Right cardiac atrium (tissue), 5 donors: ENCODE measurements around the gene AGPAT3. TPM values are rescaled to one million over a fixed set of nuclear protein-coding genes. Genes with fewer than 3 reads are reported as not detected.

ENCODE experiments used
- ATAC-seq, 2 donors: fragments of 200-7000 bp; cut with Tn5 transposase; one replicate each; pipeline versions ENCODE4 v1.8.0 to v1.9.1; 2020; ENCODE audit warnings: moderate library complexity in 2 of 2, mild to moderate bottlenecking in 1 of 2
- DNase-seq, 3 donors: peaks; one replicate each; pipeline ENCODE4 v3.0.0-alpha.2; 2020
- H3K27ac ChIP-seq: one replicate; pipeline ENCODE4 v1.5.1; 2013; ENCODE audit warnings: mild to moderate bottlenecking, low read length, control low read depth, moderate library complexity
- H3K27me3 ChIP-seq: one replicate; pipeline ENCODE4 v1.6.1; 2013; ENCODE audit not compliant: control insufficient read depth, insufficient read depth
- H3K4me1 ChIP-seq: one replicate; pipeline ENCODE4 v1.6.1; 2013; ENCODE audit warnings: low read length; ENCODE audit not compliant: control insufficient read depth, insufficient read depth
- H3K4me3 ChIP-seq: one replicate; pipeline ENCODE4 v1.5.1; 2013; ENCODE audit warnings: low read length, control low read depth
- H3K9me3 ChIP-seq: one replicate; pipeline ENCODE4 v1.6.1; 2013; ENCODE audit warnings: low read length; ENCODE audit not compliant: control insufficient read depth
- WGBS: extraction: QIAGEN DNeasy Blood & Tissue Kit; methylation state at CpG from one replicate; pipeline ENCODE4 v1.1.7; 2013; 5-methylcytosine and 5-hydroxymethylcytosine counted together
- intact Hi-C, 4 donors: fragments of 100-400 bp; cut with DNase I; formaldehyde crosslinking; loops; one replicate each; pipeline versions ENCODE4 v1.11.0 to v1.14.0; 2022 to 2023
- polyA plus RNA-seq: library from polyadenylated mRNA; stranded (reverse); fragments of 200-250 nt; gene quantifications from one replicate; pipeline ENCODE4 v1.2.3, GENCODE V29; 2013
- total RNA-seq, 4 donors: library from RNA; stranded (reverse); fragmentation: NEBNext Ultra II Directional; extraction: Animal tissue kit (Norgen Biotek cat#: 25700); gene quantifications; one replicate each; pipeline ENCODE4 v1.2.1, GENCODE V29; 2021
- donor health status: healthy with polysubstance abuse.
- donor health status: DM: no; HTN: yes; CAD: no.
- donor health status: DM: no; HTN: no; CAD: no.
- donor health status: DM: no; HTN: yes; CAD: no; lungs with severe emphysema.
- donor health status: DM: yes; HTN: yes; CAD: no.

The AGPAT3 gene
- total and polyA plus RNA-seq, 5 donors = 32.0 to 71.1 (median 58.6) TPM

- H3K9me3 ChIP-seq = no peaks in the 10 kb centered on the region
- no peaks in the 10 kb centered on the region for H3K27me3 ChIP-seq
- 88% methylated on average over 19 of the region's 19 CpGs for WGBS
- intact Hi-C loops = no loop called here
- H3K4me1 ChIP-seq = no peaks in the 10 kb centered on the region
- no peak overlapping the region for H3K4me3 ChIP-seq
- ATAC-seq (no peak), DNase-seq (no peak)
- H3K27ac ChIP-seq = no peak overlapping the region
Measured at GRCh38 chr21:43909741-43910400, 44.8 kb downstream of the AGPAT3 start.

DNA sequence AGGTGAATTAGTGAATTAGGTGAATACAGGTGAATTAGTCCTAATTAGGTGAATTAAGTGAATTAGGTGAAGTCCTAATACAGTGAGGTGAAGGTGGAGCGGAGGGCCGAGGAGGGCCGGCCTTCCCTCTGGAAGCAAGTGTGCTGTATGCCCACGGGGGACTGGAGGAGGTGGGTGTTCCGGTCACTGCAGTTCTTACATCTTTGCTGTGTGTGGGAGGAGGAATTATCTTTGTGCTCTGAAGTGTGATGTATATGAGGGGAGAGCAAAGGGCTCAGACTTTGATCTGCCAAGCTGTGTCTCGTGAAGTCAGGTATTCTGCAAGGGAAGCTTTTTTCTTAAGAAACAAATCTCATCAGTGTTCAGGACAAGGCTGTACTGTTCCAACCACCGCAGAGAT, 45.4 kb downstream of the AGPAT3 start:
- H3K9me3 ChIP-seq = no peaks in the 10 kb centered on the region
- ATAC-seq (no peak), DNase-seq (no peak)
- WGBS = 81% methylated on average over 7 of the region's 7 CpGs
- intact Hi-C loops = no loop called here
- H3K4me1 ChIP-seq = no peaks in the 10 kb centered on the region
- H3K27me3 ChIP-seq = no peaks in the 10 kb centered on the region
- H3K4me3 ChIP-seq = no peak overlapping the region
- no peak overlapping the region for H3K27ac ChIP-seq

DNA sequence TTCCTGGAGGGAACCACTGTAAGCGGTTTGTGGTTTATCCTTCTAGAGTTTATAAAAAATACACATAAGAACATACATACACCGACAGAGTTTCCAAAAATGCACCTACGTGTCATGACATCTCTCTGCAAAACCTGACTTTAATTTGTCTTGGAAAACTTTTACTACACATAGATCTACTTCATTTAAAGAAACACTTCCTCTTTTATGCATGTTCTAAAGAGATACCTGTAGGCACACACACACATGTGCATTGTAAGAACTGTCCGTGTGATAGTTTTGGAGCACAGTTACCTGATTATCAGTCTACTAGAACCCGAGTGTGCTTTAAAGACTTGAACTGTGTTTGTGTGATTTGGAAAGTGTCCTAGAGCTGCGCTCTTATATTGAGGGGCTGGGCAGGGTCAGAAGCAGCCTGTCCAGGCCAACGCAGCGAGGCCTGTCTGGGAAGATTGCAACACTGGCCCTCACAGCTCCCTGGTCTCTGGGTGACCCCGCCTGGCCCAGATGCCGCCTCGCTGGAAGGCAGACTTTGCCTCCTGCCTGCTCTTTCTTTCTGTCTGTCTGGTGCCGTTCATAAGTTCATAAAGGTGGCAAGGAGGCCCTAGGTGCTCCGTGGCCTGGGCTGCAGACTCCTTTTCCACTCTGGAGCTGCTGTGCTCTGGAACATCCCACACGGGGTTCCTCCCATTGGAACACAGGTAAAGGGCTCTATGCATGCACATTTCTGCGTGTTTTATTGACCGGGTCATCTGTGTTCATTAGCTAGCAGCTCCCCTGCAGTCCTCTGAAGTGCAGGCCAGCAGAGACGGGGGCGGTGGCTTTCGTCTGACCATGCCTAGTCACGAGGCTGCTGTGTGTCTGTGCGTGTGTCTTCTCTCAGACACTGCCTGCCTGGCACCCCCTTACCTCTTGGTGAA, 46.3 kb downstream of the AGPAT3 start:
- ATAC-seq = peak; percentile 47 to 61
- H3K4me3 ChIP-seq = no peak overlapping the region
- DNase-seq = peak; percentile 48 to 64 (median 63)
- no peaks in the 10 kb centered on the region for H3K4me1 ChIP-seq
- 70% methylated on average over 21 of the region's 21 CpGs for WGBS
- peak overlapping the region; percentile 8 for H3K27ac ChIP-seq
- intact Hi-C loops = no loop called here
- no peaks in the 10 kb centered on the region for H3K9me3 ChIP-seq
- H3K27me3 ChIP-seq = no peaks in the 10 kb centered on the region

DNA sequence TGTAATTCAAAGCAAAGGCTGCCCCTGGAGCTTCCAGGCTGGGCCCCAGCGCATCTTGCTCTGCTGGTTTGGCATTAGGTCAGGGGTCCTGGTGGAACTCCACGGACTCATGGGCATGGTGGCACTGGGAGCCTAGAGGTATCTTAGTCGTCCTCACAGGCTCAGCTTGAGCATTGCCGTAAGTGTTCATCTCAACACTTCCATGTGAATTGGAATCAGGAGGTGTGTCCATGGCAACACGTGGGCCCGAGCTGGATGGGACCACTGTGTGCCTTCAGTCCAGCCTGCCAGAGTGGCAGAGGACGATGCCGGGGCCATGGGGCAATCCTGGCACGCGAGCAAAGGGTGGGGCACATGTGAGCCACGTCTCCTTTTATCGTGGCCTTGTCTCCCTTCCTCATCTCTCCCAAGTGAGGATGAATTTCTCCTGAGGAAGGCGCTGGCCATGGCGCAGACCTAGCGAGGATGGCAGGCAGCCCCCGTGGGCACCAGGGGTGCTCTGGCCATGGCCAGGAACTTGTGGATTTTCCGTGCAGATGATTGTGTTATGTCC, 47.0 kb downstream of the AGPAT3 start:
- Histone ChIP-seq H3K4me1 (no peaks in the 10 kb centered on the region), H3K9me3 (no peaks in the 10 kb centered on the region), H3K27ac (no peak overlapping the region), H3K4me3 (no peak overlapping the region), H3K27me3 (no peaks in the 10 kb centered on the region)
- ATAC-seq (peak; percentile 47 to 57), DNase-seq (peak in 1 of 3 donors; percentile 55)
- 86% methylated on average over 17 of the region's 17 CpGs for WGBS
- intact Hi-C loops = no loop called here

GRCh38 chr21:43912500-43912899, 47.5 kb downstream of the AGPAT3 start:
- intact Hi-C loops = no loop called here
- no peaks in the 10 kb centered on the region for H3K4me1 ChIP-seq

GRCh38 chr21:43912910-43913309, 47.9 kb downstream of the AGPAT3 start:
- H3K27me3 ChIP-seq = no peaks in the 10 kb centered on the region
- intact Hi-C loops = no loop called here
- over 99% methylated on average over 3 of the region's 3 CpGs for WGBS
- no peaks in the 10 kb centered on the region for H3K4me1 ChIP-seq
- H3K9me3 ChIP-seq = no peaks in the 10 kb centered on the region
- no peak overlapping the region for H3K4me3 ChIP-seq
- H3K27ac ChIP-seq = no peak overlapping the region
- ATAC-seq (no peak), DNase-seq (no peak)

More at GRCh38 chr21:43912500-43912899, 47.5 kb downstream of the AGPAT3 start:
- no peak for DNase-seq
- Histone ChIP-seq H3K27ac (no peak overlapping the region), H3K4me3 (no peak overlapping the region), H3K27me3 (no peaks in the 10 kb centered on the region), H3K9me3 (no peaks in the 10 kb centered on the region)
- WGBS = 93% methylated on average over 9 of the region's 9 CpGs
- no peak for ATAC-seq

DNA sequence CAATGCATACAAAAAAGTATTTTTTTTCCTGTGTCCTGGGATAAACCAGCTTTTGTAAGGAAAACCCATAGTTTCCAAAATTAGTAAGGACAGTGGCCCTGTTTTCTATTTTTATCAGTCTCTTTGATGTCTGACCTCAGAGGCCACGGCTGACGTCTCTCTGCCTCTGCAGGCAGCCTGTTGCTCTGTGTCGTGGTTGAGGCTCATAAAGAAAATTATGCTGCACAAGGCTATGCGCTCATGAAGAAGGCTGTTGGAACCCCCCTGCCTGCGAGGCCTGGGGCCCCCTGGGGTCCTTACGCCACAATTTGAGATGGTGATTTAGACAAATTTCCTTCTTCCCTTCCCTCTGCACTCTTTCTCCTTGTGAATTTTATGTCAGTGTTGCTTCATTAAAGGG, 48.9 kb downstream of the AGPAT3 start:
- intact Hi-C loops = no loop called here
- Histone ChIP-seq H3K27ac (peak overlapping the region; percentile 60), H3K9me3 (no peaks in the 10 kb centered on the region), H3K4me3 (no peak overlapping the region), H3K27me3 (no peaks in the 10 kb centered on the region), H3K4me1 (peaks cover 3% of the 10 kb centered on the region)
- WGBS = 35% methylated on average over 6 of the region's 6 CpGs
- DNase-seq = peak in 1 of 3 donors; percentile 59
- ATAC-seq = peak in 1 of 2 donors; percentile 52

DNA sequence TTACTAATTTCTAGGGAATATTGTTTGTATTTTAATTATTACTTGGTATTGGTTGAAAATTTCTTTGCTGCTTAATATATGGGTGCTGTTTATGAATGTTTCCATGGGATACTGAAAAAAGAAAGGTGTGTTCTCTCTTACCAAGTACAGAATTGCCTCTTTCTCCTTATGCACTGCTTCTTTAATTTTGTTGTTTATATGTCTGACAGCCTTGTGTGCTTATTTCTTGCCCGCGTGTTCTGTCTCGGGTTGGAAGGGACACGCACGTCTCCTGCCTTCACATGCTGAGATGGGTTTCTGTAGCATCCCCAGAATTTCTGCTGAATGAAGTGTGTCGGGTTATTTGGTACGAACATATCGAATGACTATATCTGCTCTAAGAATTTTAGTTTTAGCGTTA, 51.1 kb downstream of the AGPAT3 start:
- WGBS = 75% methylated on average over 9 of the region's 9 CpGs
- intact Hi-C loops = no loop called here
- Histone ChIP-seq H3K9me3 (no peaks in the 10 kb centered on the region), H3K4me3 (no peak overlapping the region), H3K27ac (no peak overlapping the region), H3K4me1 (peaks cover 6% of the 10 kb centered on the region), H3K27me3 (no peaks in the 10 kb centered on the region)
- no peak for DNase-seq
- ATAC-seq = no peak

DNA sequence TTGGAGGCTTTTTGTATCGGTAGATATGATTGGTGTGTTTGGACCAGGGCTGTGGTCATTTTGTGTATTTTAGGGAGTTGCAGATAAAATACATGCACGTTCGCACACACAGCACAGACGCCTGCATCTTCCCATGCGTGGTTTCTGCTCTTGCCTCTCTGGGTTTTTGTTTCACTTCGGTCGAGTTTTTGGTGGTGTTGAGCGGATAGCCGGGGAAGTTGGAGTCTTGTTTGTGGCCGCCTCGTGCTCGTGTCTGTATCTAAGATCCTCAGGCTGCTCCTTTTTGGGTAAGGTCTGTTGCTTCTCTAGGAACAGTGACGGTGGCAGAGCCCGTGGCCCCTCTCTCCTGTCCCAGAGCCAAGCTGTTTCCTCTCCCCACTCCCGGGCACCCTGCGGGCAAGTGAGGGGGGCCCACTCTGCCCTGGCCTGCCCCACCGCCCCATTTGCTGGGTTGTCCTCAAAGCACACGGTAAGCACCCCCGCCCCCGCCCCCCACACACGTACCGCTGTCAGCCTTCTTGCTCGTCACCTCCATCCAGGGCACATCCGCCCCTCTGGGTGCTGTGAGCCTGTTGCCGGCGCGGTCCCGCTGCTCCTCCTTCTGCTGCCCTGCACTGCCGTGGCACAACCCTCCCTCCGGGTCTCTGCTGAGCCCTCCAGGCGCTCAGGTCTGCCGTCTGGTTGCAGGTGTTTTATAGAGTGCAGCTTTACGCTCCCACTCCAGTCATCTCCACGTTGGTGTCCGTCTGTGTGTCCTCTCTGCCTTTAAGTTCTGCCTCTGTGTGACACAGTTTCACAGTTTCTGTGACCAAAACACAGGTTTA, 51.9 kb downstream of the AGPAT3 start:
- H3K4me3 ChIP-seq = peak overlapping the region; percentile 8
- H3K27me3 ChIP-seq = no peaks in the 10 kb centered on the region
- no peaks in the 10 kb centered on the region for H3K9me3 ChIP-seq
- H3K4me1 ChIP-seq = peaks cover 6% of the 10 kb centered on the region
- ATAC-seq (peak; percentile 50 to 66), DNase-seq (peak in 2 of 3 donors; percentile 64 to 65)
- intact Hi-C loops = no loop called here
- no peak overlapping the region for H3K27ac ChIP-seq
- 40% methylated on average over 35 of the region's 35 CpGs for WGBS

- H3K9me3 ChIP-seq = no peaks in the 10 kb centered on the region
- no peak for DNase-seq
- no peak overlapping the region for H3K27ac ChIP-seq
- H3K4me3 ChIP-seq = no peak overlapping the region
- H3K4me1 ChIP-seq = peaks cover 13% of the 10 kb centered on the region
- intact Hi-C loops = no loop called here
- no peaks in the 10 kb centered on the region for H3K27me3 ChIP-seq
- WGBS = 79% methylated on average over 12 of the region's 12 CpGs
- no peak for ATAC-seq
Measured at GRCh38 chr21:43917515-43918384, 52.7 kb downstream of the AGPAT3 start.
